Choroid plexus epithelial cell (primary cell): ENCODE results near the gene PPDPF.

Experiments used
- DNase-seq: peaks from one replicate; pipeline ENCODE4 v3.0.0-alpha.2; 2010; ENCODE audit warnings: low read depth
- H3K4me3 ChIP-seq: 2 replicates; pipeline ENCODE4 v1.5.1; 2011; ENCODE audit warnings: low read depth, mild to moderate bottlenecking, control low read depth, low read length, moderate library complexity
- TF ChIP-seq, protein P1 (sequence below): conservative IDR thresholded peaks from 2 replicates; pipeline ENCODE4 v1.5.1; 2011; ENCODE audit warnings: low read depth, mild to moderate bottlenecking, control low read depth, inconsistent platforms, low read length, moderate library complexity

Gene PPDPF

GRCh38 chr20:63497138-63497945, 23.2 kb upstream of the PPDPF start:
- H3K4me3 ChIP-seq = no peak overlapping the region
- TF ChIP-seq, protein P1, sequence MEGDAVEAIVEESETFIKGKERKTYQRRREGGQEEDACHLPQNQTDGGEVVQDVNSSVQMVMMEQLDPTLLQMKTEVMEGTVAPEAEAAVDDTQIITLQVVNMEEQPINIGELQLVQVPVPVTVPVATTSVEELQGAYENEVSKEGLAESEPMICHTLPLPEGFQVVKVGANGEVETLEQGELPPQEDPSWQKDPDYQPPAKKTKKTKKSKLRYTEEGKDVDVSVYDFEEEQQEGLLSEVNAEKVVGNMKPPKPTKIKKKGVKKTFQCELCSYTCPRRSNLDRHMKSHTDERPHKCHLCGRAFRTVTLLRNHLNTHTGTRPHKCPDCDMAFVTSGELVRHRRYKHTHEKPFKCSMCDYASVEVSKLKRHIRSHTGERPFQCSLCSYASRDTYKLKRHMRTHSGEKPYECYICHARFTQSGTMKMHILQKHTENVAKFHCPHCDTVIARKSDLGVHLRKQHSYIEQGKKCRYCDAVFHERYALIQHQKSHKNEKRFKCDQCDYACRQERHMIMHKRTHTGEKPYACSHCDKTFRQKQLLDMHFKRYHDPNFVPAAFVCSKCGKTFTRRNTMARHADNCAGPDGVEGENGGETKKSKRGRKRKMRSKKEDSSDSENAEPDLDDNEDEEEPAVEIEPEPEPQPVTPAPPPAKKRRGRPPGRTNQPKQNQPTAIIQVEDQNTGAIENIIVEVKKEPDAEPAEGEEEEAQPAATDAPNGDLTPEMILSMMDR = no peak
- no peak for DNase-seq

DNA sequence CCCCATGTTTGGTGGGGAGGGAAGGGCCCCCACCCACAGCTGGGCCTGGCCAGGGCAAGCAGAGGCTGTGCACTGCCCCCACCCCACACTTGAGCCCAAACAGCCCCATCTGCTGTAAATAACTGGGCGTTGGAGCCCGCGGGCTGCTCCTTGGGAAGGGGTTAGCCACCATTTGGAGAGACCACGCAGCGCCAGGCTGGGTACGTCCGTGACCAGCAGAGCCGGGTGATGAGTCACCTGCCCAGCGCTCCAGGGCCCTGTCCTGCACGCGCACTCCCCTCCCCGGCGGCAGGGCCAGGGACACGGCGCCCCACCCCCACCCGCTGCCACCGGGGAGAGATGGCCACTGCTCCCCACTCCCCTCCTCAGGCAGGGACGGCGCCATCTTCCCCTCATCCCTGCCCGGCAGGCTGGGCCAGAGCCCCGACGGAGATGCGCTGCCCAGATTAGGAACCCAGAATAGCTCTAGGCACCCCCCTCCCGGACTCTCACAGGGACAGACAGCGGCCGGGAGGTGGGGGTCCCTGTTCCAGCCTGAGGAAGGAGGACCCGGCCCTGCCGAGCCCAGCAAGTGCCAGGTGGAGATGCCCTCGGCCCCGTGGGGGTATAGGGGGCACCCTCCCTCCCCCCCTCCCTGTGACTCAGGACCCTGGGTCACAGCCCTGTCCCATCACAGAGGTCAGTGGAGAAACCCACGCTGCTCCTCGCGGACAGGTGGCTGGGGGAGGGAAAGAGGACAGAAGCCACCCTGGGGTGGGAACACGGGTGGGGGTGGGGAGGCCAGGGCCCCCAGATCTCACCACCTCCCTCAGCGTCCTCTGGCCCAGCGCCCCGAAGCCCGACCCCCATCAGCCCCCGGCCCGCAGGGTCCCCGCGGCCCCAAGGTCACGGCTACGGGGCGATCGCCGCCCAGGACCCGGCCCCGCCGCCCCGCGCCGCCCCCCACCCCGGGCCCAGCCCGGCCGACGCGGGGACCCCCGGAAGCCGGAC, 22.3 kb upstream of the PPDPF start:
- DNase-seq = no peak

GRCh38 chr20:63498960-63499337, 21.6 kb upstream of the PPDPF start, which contains the start of gene EEF1A2:
TSS of gene EEF1A2 (minus strand) at chr20:63499083. CDS start at chr20:63497763, 1,320 bp downstream.
- TF ChIP-seq, protein P1 = no peak
- no peak within 1 kb of the TSS for H3K4me3 ChIP-seq
- DNase-seq = no peak

More for the DNA sequence above, 22.3 kb upstream of the PPDPF start:
- no peak overlapping the region for H3K4me3 ChIP-seq
- TF ChIP-seq, protein P1 = no peak

DNA sequence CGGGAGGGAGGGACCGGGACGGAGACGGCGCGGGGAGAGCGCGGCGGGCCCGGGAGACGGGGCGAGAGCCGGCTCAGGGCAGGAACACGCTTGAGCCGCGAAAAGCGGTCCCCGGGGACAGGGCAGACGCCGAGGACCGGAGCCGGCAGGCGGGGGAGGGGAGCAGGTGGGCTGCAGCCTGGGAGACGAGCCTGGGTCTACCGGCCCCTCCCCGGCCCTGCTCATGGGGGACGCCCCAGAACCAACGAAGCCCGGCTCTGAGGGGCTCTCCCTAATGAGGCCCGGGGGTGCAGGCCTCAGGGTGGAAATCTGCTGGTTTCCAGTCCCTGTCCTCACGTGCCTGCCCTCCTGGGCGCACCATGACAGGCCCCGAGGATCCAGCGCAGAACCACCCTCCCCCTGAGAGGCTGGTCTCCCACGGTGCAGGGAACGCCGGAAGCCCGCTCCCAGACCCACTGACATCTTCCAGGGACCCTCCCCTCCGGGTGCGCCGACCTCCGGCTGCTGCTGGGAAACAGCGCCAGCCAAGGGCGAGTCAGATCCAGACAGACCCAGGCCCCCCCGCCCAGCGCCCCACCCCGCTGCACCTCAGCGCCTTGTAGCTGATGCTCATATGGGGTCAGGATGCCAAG, 21.1 kb upstream of the PPDPF start:
- no peak overlapping the region for H3K4me3 ChIP-seq
- no peak for DNase-seq

DNA sequence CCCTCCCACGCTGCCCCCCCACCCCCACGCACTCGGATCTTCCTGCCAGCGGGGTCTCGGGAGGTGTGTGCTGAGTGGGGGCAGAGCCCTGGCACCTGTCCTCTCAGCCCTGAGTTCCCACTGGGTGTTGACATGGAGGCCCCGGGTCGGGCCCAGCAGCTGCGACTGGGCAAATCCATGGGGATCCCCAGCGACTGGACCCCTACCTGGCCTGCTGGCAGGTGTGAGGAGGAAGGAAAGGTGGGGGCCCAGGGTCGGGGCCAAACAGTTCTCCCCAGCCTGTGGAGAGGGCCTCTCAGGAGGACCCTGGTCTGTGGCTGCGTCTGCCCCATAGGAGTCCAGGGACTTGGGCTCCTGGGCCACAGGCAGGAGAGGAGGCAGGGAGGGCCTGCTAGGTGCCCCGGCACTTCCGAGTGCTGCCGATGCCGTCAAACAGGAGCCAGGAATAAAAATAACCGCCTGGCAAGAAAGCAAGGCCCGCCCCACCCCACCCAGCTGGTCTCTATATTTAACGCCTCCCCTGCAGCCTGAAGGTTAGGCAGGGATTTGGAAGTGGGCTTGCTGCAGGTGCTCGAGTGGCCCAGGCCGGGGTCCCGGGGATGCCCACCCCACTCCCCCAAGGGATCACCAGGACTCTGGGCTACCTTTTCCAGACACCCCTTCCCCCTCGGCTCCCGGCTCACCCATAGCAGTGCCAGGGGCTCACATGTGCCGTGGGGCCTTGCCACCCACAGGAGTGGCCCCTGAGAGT, 20.2 kb upstream of the PPDPF start:
- TF ChIP-seq, protein P1 = no peak
- no peak for DNase-seq
- H3K4me3 ChIP-seq = no peak overlapping the region

More for the DNA sequence above, 21.1 kb upstream of the PPDPF start:
- TF ChIP-seq, protein P1 = no peak
